Left lung (tissue), 10 donors: ENCODE measurements around the gene BHMT. TPM values are rescaled to one million over a fixed set of nuclear protein-coding genes. Genes with fewer than 3 reads are reported as not detected.

Experiments
- ATAC-seq: fragments of 200-7000 bp; cut with Tn5 transposase; one replicate; pipeline ENCODE4 v1.9.1; 2020; ENCODE audit warnings: moderate library complexity
- DNase-seq, 4 donors: peaks; one replicate each; pipeline ENCODE4 v3.0.0-alpha.2; 2013 to 2020
- H3K27ac ChIP-seq, 2 donors: fragments of 200-600 bp; sonication (generic) in 1 of 2; one replicate each; pipeline versions ENCODE4 v1.5.0 to v1.8.0; 2020 to 2021
- H3K27me3 ChIP-seq, 2 donors: fragments of 200-600 bp; sonication (generic) in 1 of 2; one replicate each; pipeline versions ENCODE4 v1.5.0 to v1.8.0; 2020 to 2021
- H3K36me3 ChIP-seq, 2 donors: fragments of 200-600 bp; sonication (generic) in 1 of 2; one replicate each; pipeline versions ENCODE4 v1.5.0 to v1.8.0; 2020 to 2021
- H3K4me1 ChIP-seq, 2 donors: fragments of 200-600 bp; one replicate each; pipeline ENCODE4 v1.8.0; 2021
- H3K4me3 ChIP-seq, 2 donors: fragments of 200-600 bp; sonication (generic) in 1 of 2; one replicate each; pipeline versions ENCODE4 v1.5.0 to v1.8.0; 2020 to 2021; ENCODE audit warnings: mild to moderate bottlenecking in 1 of 2
- H3K9me3 ChIP-seq, 2 donors: fragments of 200-600 bp; sonication (generic) in 1 of 2; one replicate each; pipeline versions ENCODE4 v1.5.0 to v1.8.0; 2020 to 2021
- intact Hi-C, 2 donors: fragments of 100-400 bp; cut with DNase I; formaldehyde crosslinking; loops; one replicate each; pipeline versions ENCODE4 v1.11.2 to v1.14.2; 2022
- polyA plus RNA-seq, 6 donors: library from polyadenylated mRNA; unstranded; fragments of 120-200 nt; gene quantifications; one replicate each; pipeline ENCODE4 v1.2.1, GENCODE V29; 2013; ENCODE audit not compliant: insufficient read length in 6 of 6
- total RNA-seq, 2 donors: library from RNA; stranded (reverse); fragmentation: NEBNext Ultra II Directional; extraction: Animal tissue kit (Norgen Biotek cat#: 25700); gene quantifications; one replicate each; pipeline ENCODE4 v1.2.1, GENCODE V29; 2021
- TF ChIP-seq, protein P1 (sequence below), 2 donors: fragments of 200-600 bp; sonication (generic) in 1 of 2; IDR thresholded peaks; one replicate each; pipeline versions ENCODE4 v1.5.0 to v1.8.0; 2021; ENCODE audit warnings: antibody characterized with exemption in 2 of 2
- donor health status: DM: no; HTN: yes; CAD: no.
- donor health status: DM: no; HTN: no; CAD: no.

BHMT gene
- total and polyA plus RNA-seq, 8 donors = 0.16 to 2.1 (median 0.90) TPM; not detected in 1

DNA sequence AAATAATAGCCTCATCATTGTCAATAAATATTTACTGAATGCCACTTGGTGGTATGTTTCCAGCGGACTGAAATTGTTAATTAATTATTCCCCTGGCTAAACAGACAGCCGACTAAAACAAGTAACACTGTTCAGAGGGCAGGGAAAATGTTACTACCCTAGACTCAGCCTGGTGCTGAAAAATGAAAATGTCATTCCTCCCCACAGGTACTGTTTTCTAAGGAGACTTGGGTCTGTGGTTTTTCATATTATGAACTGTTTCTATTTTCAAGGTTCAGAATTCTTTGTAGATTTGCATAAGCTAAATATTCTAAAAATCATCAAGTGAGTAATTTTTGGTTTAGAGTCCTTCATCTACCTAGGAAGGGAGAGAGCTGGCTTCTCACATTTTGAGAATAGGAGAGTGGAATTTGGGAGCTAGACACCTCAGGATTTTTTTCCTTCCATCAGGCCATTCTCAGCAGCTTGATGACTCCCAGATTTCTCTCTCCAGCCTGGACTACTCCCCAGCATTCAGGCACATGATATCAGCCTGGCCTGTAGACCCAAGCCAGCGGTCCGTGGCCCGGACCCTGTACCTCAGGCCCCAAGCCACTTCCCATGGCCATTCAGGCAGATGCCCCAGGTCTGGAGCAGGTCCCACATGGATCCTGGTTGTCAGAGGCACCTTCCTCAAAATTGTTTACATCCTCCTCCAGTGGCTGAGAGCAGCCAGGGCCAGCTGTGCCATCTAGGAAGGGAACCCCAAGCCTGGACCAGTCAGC lies 24.4 kb downstream of the BHMT start:
- ATAC-seq (no peak), DNase-seq (no peak)
- Histone ChIP-seq H3K4me1 (peaks cover 5 to 10% of the 10 kb centered on the region in 2 donors), H3K9me3 (peaks cover 0 to 3% of the 10 kb centered on the region in 2 donors), H3K36me3 (no peaks in the 10 kb centered on the region), H3K4me3 (no peak overlapping the region), H3K27me3 (no peaks in the 10 kb centered on the region), H3K27ac (no peak overlapping the region)
- intact Hi-C loops = loop anchor here in 1 of 2 donors (10.0 kb wide), 1 partner anchor 329 kb away; no protein-coding TSS in a partner anchor
- TF ChIP-seq, protein P1, sequence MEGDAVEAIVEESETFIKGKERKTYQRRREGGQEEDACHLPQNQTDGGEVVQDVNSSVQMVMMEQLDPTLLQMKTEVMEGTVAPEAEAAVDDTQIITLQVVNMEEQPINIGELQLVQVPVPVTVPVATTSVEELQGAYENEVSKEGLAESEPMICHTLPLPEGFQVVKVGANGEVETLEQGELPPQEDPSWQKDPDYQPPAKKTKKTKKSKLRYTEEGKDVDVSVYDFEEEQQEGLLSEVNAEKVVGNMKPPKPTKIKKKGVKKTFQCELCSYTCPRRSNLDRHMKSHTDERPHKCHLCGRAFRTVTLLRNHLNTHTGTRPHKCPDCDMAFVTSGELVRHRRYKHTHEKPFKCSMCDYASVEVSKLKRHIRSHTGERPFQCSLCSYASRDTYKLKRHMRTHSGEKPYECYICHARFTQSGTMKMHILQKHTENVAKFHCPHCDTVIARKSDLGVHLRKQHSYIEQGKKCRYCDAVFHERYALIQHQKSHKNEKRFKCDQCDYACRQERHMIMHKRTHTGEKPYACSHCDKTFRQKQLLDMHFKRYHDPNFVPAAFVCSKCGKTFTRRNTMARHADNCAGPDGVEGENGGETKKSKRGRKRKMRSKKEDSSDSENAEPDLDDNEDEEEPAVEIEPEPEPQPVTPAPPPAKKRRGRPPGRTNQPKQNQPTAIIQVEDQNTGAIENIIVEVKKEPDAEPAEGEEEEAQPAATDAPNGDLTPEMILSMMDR (IDR thresholded peaks at IDR 0.05) = no peak

- no peaks in the 10 kb centered on the region for H3K36me3 ChIP-seq
- TF ChIP-seq, protein P1 (IDR thresholded peaks at IDR 0.05) = no peak
- DNase-seq (no peak), ATAC-seq (no peak)
- no peaks in the 10 kb centered on the region for H3K27me3 ChIP-seq
- no peak overlapping the region for H3K27ac ChIP-seq
- intact Hi-C loops = loop anchor here in 1 of 2 donors (10.0 kb wide), 1 partner anchor 328 kb away; no protein-coding TSS in a partner anchor
- no peak overlapping the region for H3K4me3 ChIP-seq
- peaks cover 5 to 10% of the 10 kb centered on the region in 2 donors for H3K4me1 ChIP-seq
- peaks cover 0 to 3% of the 10 kb centered on the region in 2 donors for H3K9me3 ChIP-seq
Measured at GRCh38 chr5:79136618-79137017, 25.0 kb downstream of the BHMT start.

- H3K36me3 ChIP-seq = no peaks in the 10 kb centered on the region
- H3K4me3 ChIP-seq = no peak overlapping the region
- DNase-seq (no peak), ATAC-seq (no peak)
- peaks cover 0 to 3% of the 10 kb centered on the region in 2 donors for H3K9me3 ChIP-seq
- no peaks in the 10 kb centered on the region for H3K4me1 ChIP-seq
- intact Hi-C loops = no loop called here
- H3K27me3 ChIP-seq = no peaks in the 10 kb centered on the region
- TF ChIP-seq, protein P1 (IDR thresholded peaks at IDR 0.05) = no peak
- H3K27ac ChIP-seq = no peak overlapping the region
Measured at GRCh38 chr5:79140553-79140952, 28.9 kb downstream of the BHMT start.

- TF ChIP-seq, protein P1 (IDR thresholded peaks at IDR 0.05) = no peak
Measured at GRCh38 chr5:79143684-79144379, 32.2 kb downstream of the BHMT start.

DNA sequence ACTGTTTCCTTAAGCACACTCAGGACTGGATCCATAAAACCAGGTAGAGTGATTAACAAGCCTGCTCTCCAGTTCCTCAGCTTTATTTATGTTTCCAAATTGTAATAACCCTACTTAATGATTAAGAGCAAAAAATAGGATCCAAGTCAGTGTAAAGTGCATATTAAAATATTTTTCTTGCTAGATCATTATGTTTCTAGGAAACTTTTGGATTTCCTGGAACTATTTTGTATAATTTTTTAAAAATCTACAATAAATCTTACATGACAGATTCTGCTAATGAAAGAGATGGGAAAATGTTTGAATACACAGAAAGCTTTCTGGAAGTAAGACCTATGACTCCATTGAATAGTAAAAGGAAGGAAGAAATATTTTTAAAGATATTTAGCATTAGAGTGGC lies 35.5 kb downstream of the BHMT start:
- H3K27ac ChIP-seq = no peak overlapping the region
- DNase-seq = no peak
- TF ChIP-seq, protein P1 (IDR thresholded peaks at IDR 0.05) = no peak
- intact Hi-C loops = no loop called here
- H3K36me3 ChIP-seq = no peaks in the 10 kb centered on the region
- H3K4me3 ChIP-seq = no peak overlapping the region
- H3K9me3 ChIP-seq = no peaks in the 10 kb centered on the region
- H3K27me3 ChIP-seq = no peaks in the 10 kb centered on the region
- no peaks in the 10 kb centered on the region for H3K4me1 ChIP-seq
- no peak for ATAC-seq

More at GRCh38 chr5:79143684-79144379, 32.2 kb downstream of the BHMT start:
- intact Hi-C loops = no loop called here
- no peak for DNase-seq
- ATAC-seq = no peak
- Histone ChIP-seq H3K9me3 (peaks cover 0 to 3% of the 10 kb centered on the region in 2 donors), H3K27ac (no peak overlapping the region), H3K36me3 (no peaks in the 10 kb centered on the region), H3K27me3 (no peaks in the 10 kb centered on the region), H3K4me1 (no peaks in the 10 kb centered on the region), H3K4me3 (no peak overlapping the region)
